Esophagus (tissue), 2 donors: ENCODE data around the gene NPIPA1. TPM values are rescaled to one million over a fixed set of nuclear protein-coding genes. Genes with fewer than 3 reads are reported as not detected.
"Not testable (repeated sequence)": the region's sequence is repeated elsewhere in the genome, so short reads cannot be mapped to it uniquely, and the experiment has no call there.

Experiments used
- H3K27ac ChIP-seq, 2 donors: one replicate each; pipeline ENCODE4 v1.5.1; 2013; ENCODE audit warnings: low read depth in 2 of 2, mild to moderate bottlenecking in 2 of 2, inconsistent platforms in 1 of 2, low read length in 1 of 2, moderate library complexity in 1 of 2
- H3K27me3 ChIP-seq, 2 donors: one replicate each; pipeline ENCODE4 v1.6.1; 2013; ENCODE audit warnings: low read length in 2 of 2, control low read depth in 1 of 2, mild to moderate bottlenecking in 1 of 2; ENCODE audit not compliant: insufficient read depth in 2 of 2, control insufficient read depth in 1 of 2
- H3K36me3 ChIP-seq, 2 donors: one replicate each; pipeline ENCODE4 v1.6.1; 2013; ENCODE audit warnings: low read length in 1 of 2; ENCODE audit not compliant: control insufficient read depth in 2 of 2, insufficient read depth in 2 of 2
- H3K4me1 ChIP-seq, 2 donors: one replicate each; pipeline ENCODE4 v1.6.1; 2013; ENCODE audit warnings: low read length in 1 of 2; ENCODE audit not compliant: control insufficient read depth in 2 of 2, insufficient read depth in 2 of 2
- H3K4me3 ChIP-seq, 2 donors: one replicate each; pipeline ENCODE4 v1.5.1; 2013; ENCODE audit warnings: low read length in 2 of 2, mild to moderate bottlenecking in 2 of 2, low read depth in 1 of 2, moderate library complexity in 1 of 2
- H3K9me3 ChIP-seq, 2 donors: one replicate each; pipeline ENCODE4 v1.6.1; 2013; ENCODE audit warnings: mild to moderate bottlenecking in 2 of 2, low read depth in 1 of 2, low read length in 1 of 2, moderate library complexity in 1 of 2; ENCODE audit not compliant: control insufficient read depth in 2 of 2, insufficient read depth in 1 of 2
- WGBS, 2 donors: extraction: QIAGEN DNeasy Blood & Tissue Kit; methylation state at CpG; one replicate each; pipeline ENCODE4 v1.1.7; 2013; 5-methylcytosine and 5-hydroxymethylcytosine counted together
- polyA plus RNA-seq, 2 donors: library from polyadenylated mRNA; stranded (reverse); fragments of 200-250 nt; gene quantifications; one replicate each; pipeline ENCODE4 v1.2.3, GENCODE V29; 2013
- donor health status: healthy with polysubstance abuse.
- donor health status: Bipolar disorder and iron deficiency.

Gene NPIPA1
- polyA plus RNA-seq, 2 donors = 44.0 to 104 TPM

- not testable (repeated sequence) for H3K9me3 ChIP-seq, H3K27ac ChIP-seq, H3K27me3 ChIP-seq, H3K4me1 ChIP-seq, H3K4me3 ChIP-seq
- H3K36me3 ChIP-seq = peaks cover 7 to 14% of the 10 kb centered on the region in 2 donors
- 72 to 82% methylated on average over 83 to 92 of the region's 98 CpGs for WGBS, 2 donors
Observed at GRCh38 chr16:14989291-14990281, 52.3 kb downstream of the NPIPA1 start.

GRCh38 chr16:14993277-14994151 is 56.3 kb downstream of the NPIPA1 start:
- not testable (repeated sequence) for H3K4me1 ChIP-seq, H3K27ac ChIP-seq, H3K4me3 ChIP-seq, H3K9me3 ChIP-seq, H3K27me3 ChIP-seq
- peaks cover 5 to 12% of the 10 kb centered on the region in 2 donors for H3K36me3 ChIP-seq
- 91 to 95% methylated on average over 6 of the region's 7 CpGs for WGBS, 2 donors

GRCh38 chr16:14996702-14997101 is 59.5 kb downstream of the NPIPA1 start:
- H3K4me3 ChIP-seq = not testable (repeated sequence)

GRCh38 chr16:14998300-14998699 is 61.1 kb downstream of the NPIPA1 start:
- H3K9me3 ChIP-seq = not testable (repeated sequence)
- WGBS, 2 donors = 96 to 98% methylated on average over 7 of the region's 7 CpGs

More at GRCh38 chr16:14996702-14997101, 59.5 kb downstream of the NPIPA1 start:
- H3K4me1 ChIP-seq, H3K27me3 ChIP-seq, H3K36me3 ChIP-seq, H3K27ac ChIP-seq, H3K9me3 ChIP-seq: not testable (repeated sequence)
- WGBS, 2 donors = 81 to 85% methylated on average over 6 of the region's 6 CpGs

GRCh38 chr16:14999845-15000244 is 62.6 kb downstream of the NPIPA1 start:
- peak overlapping the region in 1 of 2 donors; percentile 16 for H3K27ac ChIP-seq
- WGBS, 2 donors = 63 to 65% methylated on average over 3 of the region's 3 CpGs

More at GRCh38 chr16:14998300-14998699, 61.1 kb downstream of the NPIPA1 start:
- not testable (repeated sequence) for H3K36me3 ChIP-seq, H3K4me3 ChIP-seq, H3K27ac ChIP-seq, H3K27me3 ChIP-seq, H3K4me1 ChIP-seq

More at GRCh38 chr16:14999845-15000244, 62.6 kb downstream of the NPIPA1 start:
- H3K4me1 ChIP-seq, H3K4me3 ChIP-seq, H3K36me3 ChIP-seq, H3K9me3 ChIP-seq, H3K27me3 ChIP-seq: not testable (repeated sequence)

Other genes with a start within 250 kb of the NPIPA1 start
- gene PLA2G10, start 243.1 kb upstream of the NPIPA1 start, polyA plus RNA-seq = under 1 TPM; 0.04 to 0.24 TPM
- gene NPIPA3, start 234.0 kb upstream of the NPIPA1 start, polyA plus RNA-seq = 1 to 10 TPM; 1.0 to 2.3 TPM
- gene NPIPA2, start 194.9 kb upstream of the NPIPA1 start, polyA plus RNA-seq = 1 to 10 TPM; 1.9 to 6.1 TPM
- 10 to 100 TPM in 1 of 2 donors, 1 to 10 TPM in 1; 7.9 to 20.0 TPM for gene NOMO1, start 103.7 kb upstream of the NPIPA1 start, polyA plus RNA-seq
- gene PDXDC1, start 37.6 kb downstream of the NPIPA1 start, polyA plus RNA-seq = 10 to 100 TPM; 32.4 to 35.3 TPM
- 10 to 100 TPM; 27.3 to 29.6 TPM for gene NTAN1, start 118.6 kb downstream of the NPIPA1 start, polyA plus RNA-seq
- 1 to 10 TPM; 6.1 to 9.7 TPM for gene RRN3, start 156.8 kb downstream of the NPIPA1 start, polyA plus RNA-seq